KMS-11 (cell line): ENCODE measurements around the gene MAP7D3.
"Not testable (repeated sequence)": the region's sequence is repeated elsewhere in the genome, so short reads cannot be mapped to it uniquely, and the experiment has no call there.

Experiments
- H2AFZ ChIP-seq: fragments of 200-600 bp; sonication (generic); 2 replicates; pipeline ENCODE4 v1.6.1; 2016; ENCODE audit warnings: antibody characterized with exemption, mixed run types, low read depth
- H3K27ac ChIP-seq: fragments of 200-600 bp; sonication (generic); 2 replicates; pipeline ENCODE4 v1.6.1; 2016; ENCODE audit warnings: mild to moderate bottlenecking, mixed run types
- H3K27me3 ChIP-seq: fragments of 200-600 bp; sonication (generic); 2 replicates; pipeline ENCODE4 v1.6.1; 2017; ENCODE audit warnings: mild to moderate bottlenecking, low read depth, mixed run types, moderate library complexity; ENCODE audit not compliant: insufficient read depth
- H3K36me3 ChIP-seq: fragments of 200-600 bp; sonication (generic); 2 replicates; pipeline ENCODE4 v1.6.1; 2017; ENCODE audit warnings: mild to moderate bottlenecking, mixed run types; ENCODE audit not compliant: insufficient read depth
- H3K4me1 ChIP-seq: fragments of 200-600 bp; sonication (generic); 2 replicates; pipeline ENCODE4 v1.6.1; 2016; ENCODE audit warnings: mild to moderate bottlenecking, low read depth, mixed run types; ENCODE audit not compliant: poor library complexity, severe bottlenecking
- H3K4me2 ChIP-seq: fragments of 200-600 bp; sonication (generic); 2 replicates; pipeline ENCODE4 v1.7.0; 2016; ENCODE audit warnings: mild to moderate bottlenecking, mixed run types
- H3K4me3 ChIP-seq: fragments of 200-600 bp; sonication (generic); IDR thresholded peaks from 2 replicates; pipeline ENCODE4 v1.6.1; 2017; ENCODE audit warnings: low read depth, low read length, mixed read lengths; ENCODE audit not compliant: insufficient read depth
- H3K79me2 ChIP-seq: fragments of 200-600 bp; sonication (generic); 2 replicates; pipeline ENCODE4 v1.6.1; 2016; ENCODE audit warnings: low read depth, mixed run types; ENCODE audit not compliant: insufficient read depth
- H3K9ac ChIP-seq: fragments of 200-600 bp; sonication (generic); 2 replicates; pipeline ENCODE4 v1.6.1; 2016; ENCODE audit warnings: mild to moderate bottlenecking, mixed run types
- H4K20me1 ChIP-seq: fragments of 200-600 bp; sonication (generic); 2 replicates; pipeline ENCODE4 v1.6.1; 2016; ENCODE audit warnings: mild to moderate bottlenecking, mixed run types; ENCODE audit not compliant: insufficient read depth
- TF ChIP-seq, protein P1 (sequence below): fragments of 200-600 bp; sonication (generic); conservative IDR thresholded peaks from 2 replicates; pipeline ENCODE4 v1.6.1; 2017; ENCODE audit warnings: low read depth, mild to moderate bottlenecking, antibody characterized with exemption, low read length, moderate library complexity, mixed read lengths

Gene MAP7D3

DNA sequence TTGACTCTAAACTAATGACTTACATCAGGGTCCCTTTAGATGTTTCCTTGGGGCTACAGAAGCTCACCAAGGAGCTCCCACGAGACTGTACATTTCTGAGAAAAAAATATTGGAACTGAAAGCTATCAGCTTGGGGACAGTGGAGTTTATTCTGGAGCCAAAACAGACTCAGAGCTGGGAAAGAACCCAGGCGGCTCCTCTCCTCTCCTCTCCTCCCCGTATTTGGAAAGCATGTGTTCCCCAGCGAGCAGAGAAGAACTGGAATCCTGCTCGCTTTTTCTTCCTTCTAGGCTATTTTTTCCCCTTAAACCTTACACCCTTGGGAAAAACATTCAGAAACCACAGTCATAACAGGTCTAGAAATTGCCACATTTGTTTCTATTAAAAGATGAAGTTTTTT lies 4.3 kb upstream of the MAP7D3 start:
- Histone ChIP-seq H4K20me1 (no peaks in the 10 kb centered on the region), H3K9ac (no peak overlapping the region), H3K27me3 (no peaks in the 10 kb centered on the region), H2AFZ (no peak overlapping the region), H3K27ac (no peak overlapping the region), H3K4me2 (no peak overlapping the region), H3K36me3 (no peaks in the 10 kb centered on the region), H3K4me3 (no peak overlapping the region), H3K4me1 (peaks cover 4% of the 10 kb centered on the region), H3K79me2 (peaks cover under 1% of the 10 kb centered on the region; the same call in 1 of the 2 replicates)
- TF ChIP-seq, protein P1, sequence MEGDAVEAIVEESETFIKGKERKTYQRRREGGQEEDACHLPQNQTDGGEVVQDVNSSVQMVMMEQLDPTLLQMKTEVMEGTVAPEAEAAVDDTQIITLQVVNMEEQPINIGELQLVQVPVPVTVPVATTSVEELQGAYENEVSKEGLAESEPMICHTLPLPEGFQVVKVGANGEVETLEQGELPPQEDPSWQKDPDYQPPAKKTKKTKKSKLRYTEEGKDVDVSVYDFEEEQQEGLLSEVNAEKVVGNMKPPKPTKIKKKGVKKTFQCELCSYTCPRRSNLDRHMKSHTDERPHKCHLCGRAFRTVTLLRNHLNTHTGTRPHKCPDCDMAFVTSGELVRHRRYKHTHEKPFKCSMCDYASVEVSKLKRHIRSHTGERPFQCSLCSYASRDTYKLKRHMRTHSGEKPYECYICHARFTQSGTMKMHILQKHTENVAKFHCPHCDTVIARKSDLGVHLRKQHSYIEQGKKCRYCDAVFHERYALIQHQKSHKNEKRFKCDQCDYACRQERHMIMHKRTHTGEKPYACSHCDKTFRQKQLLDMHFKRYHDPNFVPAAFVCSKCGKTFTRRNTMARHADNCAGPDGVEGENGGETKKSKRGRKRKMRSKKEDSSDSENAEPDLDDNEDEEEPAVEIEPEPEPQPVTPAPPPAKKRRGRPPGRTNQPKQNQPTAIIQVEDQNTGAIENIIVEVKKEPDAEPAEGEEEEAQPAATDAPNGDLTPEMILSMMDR = no peak

DNA sequence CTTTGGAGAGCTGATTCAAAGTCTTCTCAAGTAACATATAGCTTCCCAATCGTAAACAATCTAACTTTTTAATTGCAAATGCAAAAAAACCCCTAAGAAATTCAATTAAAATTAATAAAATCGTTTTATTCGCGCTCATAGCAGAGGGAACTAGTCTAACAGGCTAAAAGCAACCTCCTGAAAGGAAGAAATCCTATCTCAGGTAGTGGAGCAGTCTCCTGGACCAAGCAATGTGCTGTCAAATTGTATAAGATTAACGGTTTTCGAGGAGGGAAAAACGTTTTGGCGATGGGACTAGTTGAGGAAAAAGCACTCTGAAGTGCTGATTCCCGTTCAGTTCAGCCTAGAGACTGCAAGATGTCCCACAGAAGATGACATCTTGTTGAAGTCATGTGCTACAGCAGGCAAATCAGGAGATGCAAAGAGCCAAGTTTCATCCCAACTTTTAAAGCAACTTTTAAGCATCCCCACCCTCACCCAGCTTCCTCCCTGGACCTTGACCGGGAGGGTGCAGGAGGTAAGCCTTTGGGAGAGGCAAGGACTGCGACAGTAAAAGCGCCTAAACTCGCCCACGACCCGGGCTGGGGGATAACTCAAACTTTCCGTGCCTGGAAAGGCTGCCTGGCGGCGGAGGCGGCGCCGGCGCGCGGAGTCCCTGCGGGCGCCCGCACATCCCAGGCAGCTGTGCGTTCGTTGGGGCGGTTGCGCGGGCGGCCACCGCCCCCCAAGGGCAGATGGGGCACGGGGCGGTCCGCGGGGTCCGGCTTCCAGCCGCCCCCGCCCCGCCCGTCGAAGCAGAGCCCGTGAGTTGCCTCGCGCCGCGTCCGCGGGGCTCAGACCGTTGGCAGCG lies 784 bp downstream of the MAP7D3 start:
- H3K27me3 ChIP-seq = no peaks in the 10 kb centered on the region
- H4K20me1 ChIP-seq = no peaks in the 10 kb centered on the region
- TF ChIP-seq, protein P1 = no peak
- H3K79me2 ChIP-seq = peaks cover 22% of the 10 kb centered on the region; the same call in 1 of the 2 replicates
- peak overlapping the region; percentile 76; the same call in 1 of the 2 replicates for H3K4me2 ChIP-seq
- H3K36me3 ChIP-seq = no peaks in the 10 kb centered on the region
- peak overlapping the region; percentile 40; the same call in 1 of the 2 replicates for H3K27ac ChIP-seq
- H3K4me3 ChIP-seq = no peak overlapping the region
- H3K9ac ChIP-seq = peak overlapping the region; percentile 85
- peaks cover 15% of the 10 kb centered on the region for H3K4me1 ChIP-seq
- H2AFZ ChIP-seq = peak overlapping the region; percentile 66

DNA sequence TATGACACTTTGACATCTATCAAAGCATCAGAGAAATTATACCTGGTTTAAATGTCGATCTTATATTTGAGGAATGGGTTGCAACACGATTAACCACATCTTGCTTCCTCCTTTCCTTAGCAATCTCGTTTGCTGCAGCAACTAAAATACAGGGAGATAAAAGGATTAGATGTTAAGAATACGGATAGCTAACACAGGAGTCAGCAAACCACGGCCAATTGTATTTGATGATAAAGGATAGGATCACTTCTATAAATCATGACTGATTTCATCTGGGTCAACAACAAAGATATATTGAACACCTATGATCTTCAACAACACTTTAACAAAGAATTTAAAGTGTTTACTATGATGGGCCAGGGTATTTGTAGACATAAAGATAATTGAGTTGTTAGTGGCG lies 5.0 kb downstream of the MAP7D3 start:
- H3K79me2 ChIP-seq = peaks cover 22% of the 10 kb centered on the region; the same call in 1 of the 2 replicates
- no peaks in the 10 kb centered on the region for H3K36me3 ChIP-seq
- H3K4me2 ChIP-seq = no peak overlapping the region
- H3K9ac ChIP-seq = no peak overlapping the region
- no peaks in the 10 kb centered on the region for H4K20me1 ChIP-seq
- peaks cover 11% of the 10 kb centered on the region for H3K4me1 ChIP-seq
- no peak overlapping the region for H3K27ac ChIP-seq
- TF ChIP-seq, protein P1 = no peak
- no peaks in the 10 kb centered on the region for H3K27me3 ChIP-seq
- no peak overlapping the region for H2AFZ ChIP-seq
- no peak overlapping the region for H3K4me3 ChIP-seq

DNA sequence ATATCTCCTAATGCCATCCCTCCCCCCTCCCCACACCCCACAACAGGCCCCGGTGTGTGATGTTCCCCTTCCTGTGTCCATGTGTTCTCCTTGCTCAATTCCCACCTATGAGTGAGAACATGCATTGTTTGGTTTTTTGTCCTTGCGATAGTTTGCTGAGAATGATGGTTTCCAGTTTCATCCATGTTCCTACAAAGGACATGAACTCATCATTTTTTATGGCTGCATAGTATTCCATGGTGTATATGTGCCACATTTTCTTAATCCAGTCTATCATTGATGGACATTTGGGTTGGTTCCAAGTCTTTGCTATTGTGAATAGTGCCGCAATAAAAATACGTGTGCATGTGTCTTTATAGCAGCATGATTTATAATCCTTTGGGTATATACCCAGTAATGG lies 13.4 kb downstream of the MAP7D3 start:
- not testable (repeated sequence) for H3K36me3 ChIP-seq, H3K4me2 ChIP-seq, H3K9ac ChIP-seq

DNA sequence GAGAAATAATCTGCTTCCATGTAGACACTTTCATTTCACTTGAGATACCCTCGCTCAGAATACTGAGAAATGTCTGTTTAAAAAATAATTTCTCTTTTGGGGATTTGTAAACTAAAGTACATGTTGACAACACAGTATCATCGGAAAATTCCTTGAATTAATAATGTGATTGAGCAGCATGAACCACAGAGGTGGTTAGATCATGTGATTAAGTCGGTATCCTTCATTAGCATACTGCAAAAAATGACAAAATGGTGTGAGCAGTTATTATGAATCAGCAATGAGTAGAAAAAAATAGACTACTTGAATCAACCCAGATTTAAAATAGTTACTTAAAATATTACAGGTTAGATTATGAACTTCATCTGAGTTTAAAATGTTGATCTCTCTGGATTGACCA lies 14.1 kb downstream of the MAP7D3 start:
- no peak overlapping the region for H3K9ac ChIP-seq
- H3K27ac ChIP-seq = no peak overlapping the region
- H3K4me2 ChIP-seq = no peak overlapping the region
- H3K79me2 ChIP-seq = no peaks in the 10 kb centered on the region
- TF ChIP-seq, protein P1 = no peak
- no peaks in the 10 kb centered on the region for H3K4me1 ChIP-seq
- H4K20me1 ChIP-seq = no peaks in the 10 kb centered on the region
- H2AFZ ChIP-seq = no peak overlapping the region
- H3K4me3 ChIP-seq = no peak overlapping the region
- no peaks in the 10 kb centered on the region for H3K36me3 ChIP-seq
- no peaks in the 10 kb centered on the region for H3K27me3 ChIP-seq

More for the DNA sequence above, 13.4 kb downstream of the MAP7D3 start:
- not testable (repeated sequence) for H4K20me1 ChIP-seq, H3K79me2 ChIP-seq, H3K4me1 ChIP-seq, H2AFZ ChIP-seq, H3K4me3 ChIP-seq, H3K27me3 ChIP-seq, H3K27ac ChIP-seq
